ENCODE data around the gene ZNF217. TPM values are rescaled to one million over a fixed set of nuclear protein-coding genes. Genes with fewer than 3 reads are reported as not detected.
A peak's percentile ranks its signal among the peaks of the same experiment; 100 is the strongest.
"Not testable (repeated sequence)": the region's sequence is repeated elsewhere in the genome, so short reads cannot be mapped to it uniquely, and the experiment has no call there.

ZNF217 gene
- total RNA-seq, 2 donors from 2014 or later, result 7.6 to 13.8 TPM

GRCh38 chr20:53622247-53623133 is 28.9 kb upstream of the ZNF217 start:
- DNase-seq (ENCODE audit: low spot score), result no peak
- H3K4me3 ChIP-seq, result no peak overlapping the region
- peaks cover 0 to 33% of the 10 kb centered on the region in 2 donors for H3K4me1 ChIP-seq
- H3K27ac ChIP-seq, result peak overlapping the region; percentile 83 to 85
- no peaks in the 10 kb centered on the region for H3K36me3 ChIP-seq
- no peaks in the 10 kb centered on the region for H3K27me3 ChIP-seq
- TF ChIP-seq CTCF (IDR thresholded peaks at IDR 0.05), result no peak
- H3K9me3 ChIP-seq, result no peaks in the 10 kb centered on the region

- no peaks in the 10 kb centered on the region for H3K36me3 ChIP-seq
- no peaks in the 10 kb centered on the region for H3K27me3 ChIP-seq
- DNase-seq (ENCODE audit: low spot score), result peak; percentile 77
- H3K9me3 ChIP-seq, result no peaks in the 10 kb centered on the region
- H3K4me3 ChIP-seq, result no peak overlapping the region
- no peak for TF ChIP-seq CTCF (IDR thresholded peaks at IDR 0.05)
- H3K27ac ChIP-seq, result peak overlapping the region; percentile 83 to 85
- peaks cover 0 to 33% of the 10 kb centered on the region in 2 donors for H3K4me1 ChIP-seq
These were observed 28.0 kb upstream of the ZNF217 start for GRCh38 chr20:53621482-53622246.

GRCh38 chr20:53618490-53619000 is 24.9 kb upstream of the ZNF217 start:
- not testable (repeated sequence) for H3K36me3 ChIP-seq, H3K27ac ChIP-seq, H3K9me3 ChIP-seq, H3K27me3 ChIP-seq, H3K4me3 ChIP-seq
- DNase-seq (ENCODE audit: low spot score), result peak; percentile 42
- peaks cover 0 to 25% of the 10 kb centered on the region in 2 donors for H3K4me1 ChIP-seq

- Histone ChIP-seq H3K4me3 (no peak overlapping the region), H3K4me1 (peaks cover 0 to 22% of the 10 kb centered on the region in 2 donors), H3K27me3 (no peaks in the 10 kb centered on the region), H3K27ac (no peak overlapping the region), H3K9me3 (no peaks in the 10 kb centered on the region), H3K36me3 (no peaks in the 10 kb centered on the region)
- no peak for TF ChIP-seq CTCF (IDR thresholded peaks at IDR 0.05)
- DNase-seq (ENCODE audit: low spot score), result peak; percentile 38
These were observed 24.3 kb upstream of the ZNF217 start for GRCh38 chr20:53617791-53618489.

GRCh38 chr20:53616489-53616888 is 22.9 kb upstream of the ZNF217 start:
- H3K27ac ChIP-seq, H3K36me3 ChIP-seq, H3K27me3 ChIP-seq, H3K9me3 ChIP-seq, H3K4me1 ChIP-seq, H3K4me3 ChIP-seq: not testable (repeated sequence)
- DNase-seq (ENCODE audit: low spot score), result peak; percentile 34

GRCh38 chr20:53613748-53614147 is 20.1 kb upstream of the ZNF217 start:
- no peaks in the 10 kb centered on the region for H3K9me3 ChIP-seq
- H3K36me3 ChIP-seq, result no peaks in the 10 kb centered on the region
- no peak for DNase-seq (ENCODE audit: low spot score)
- no peak for TF ChIP-seq CTCF (IDR thresholded peaks at IDR 0.05)
- H3K4me1 ChIP-seq, result peaks cover 0 to 3% of the 10 kb centered on the region in 2 donors
- no peak overlapping the region for H3K4me3 ChIP-seq
- no peaks in the 10 kb centered on the region for H3K27me3 ChIP-seq
- no peak overlapping the region for H3K27ac ChIP-seq

GRCh38 chr20:53612289-53612688 is 18.6 kb upstream of the ZNF217 start:
- DNase-seq (ENCODE audit: low spot score), result peak; percentile 38
- not testable (repeated sequence) for H3K4me1 ChIP-seq, H3K27me3 ChIP-seq, H3K36me3 ChIP-seq, H3K9me3 ChIP-seq, H3K27ac ChIP-seq, H3K4me3 ChIP-seq

Measured in right atrium auricular region (tissue), 2 donors.